GM10847 (cell line): ENCODE measurements around the gene SCN7A.

ENCODE experiments used
- POLR2A ChIP-seq: IDR thresholded peaks from 2 replicates; pipeline ENCODE4 v1.6.1; 2011; ENCODE audit not compliant: insufficient read length; ENCODE audit errors: extremely low read depth

SCN7A gene

DNA sequence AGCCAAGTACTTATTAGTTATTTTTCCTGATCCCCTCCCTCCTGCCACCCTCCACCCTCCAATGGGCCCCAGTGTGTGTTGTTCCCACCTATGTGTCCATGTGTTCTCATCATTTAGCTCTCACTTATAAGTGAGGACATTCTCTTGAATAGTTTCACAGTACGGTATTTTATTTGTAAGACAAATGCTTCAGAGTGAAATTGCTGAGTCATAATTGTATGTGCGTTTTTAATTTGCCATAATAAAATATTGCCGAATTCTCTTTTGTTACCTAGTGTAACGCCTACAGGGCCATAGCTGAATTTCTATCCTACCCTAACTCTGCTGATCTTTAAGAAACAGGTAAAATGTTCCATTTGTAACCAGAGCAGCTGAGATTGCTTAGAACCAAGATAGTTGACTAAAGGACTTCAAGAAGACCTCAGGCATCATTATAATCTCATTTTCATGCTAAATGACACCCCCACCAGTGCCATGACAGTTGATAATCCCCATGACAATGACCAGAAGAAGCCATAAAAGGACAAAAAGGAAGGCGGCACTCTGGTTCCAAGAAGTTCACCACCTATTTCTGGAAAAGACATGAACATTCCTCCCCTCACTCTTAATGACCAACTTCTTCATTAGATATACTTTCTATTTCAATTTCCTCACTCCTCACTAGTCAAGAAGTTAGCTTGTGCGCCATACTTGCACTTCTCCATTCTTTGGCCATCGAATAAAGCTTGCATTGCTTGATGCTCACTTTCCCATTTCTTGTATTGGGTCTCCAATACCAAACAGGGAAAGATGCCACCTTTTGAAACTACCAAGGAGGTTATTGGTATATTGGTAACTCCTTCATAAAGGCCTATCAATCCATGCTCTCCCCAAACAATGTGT lies 136.7 kb downstream of the SCN7A start:
- no peak for TF ChIP-seq POLR2A
